Measurements from ENCODE around the gene IL1F10.
A peak's percentile ranks its signal among the peaks of the same experiment; 100 is the strongest.

The IL1F10 gene, protein sequence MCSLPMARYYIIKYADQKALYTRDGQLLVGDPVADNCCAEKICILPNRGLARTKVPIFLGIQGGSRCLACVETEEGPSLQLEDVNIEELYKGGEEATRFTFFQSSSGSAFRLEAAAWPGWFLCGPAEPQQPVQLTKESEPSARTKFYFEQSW

DNA sequence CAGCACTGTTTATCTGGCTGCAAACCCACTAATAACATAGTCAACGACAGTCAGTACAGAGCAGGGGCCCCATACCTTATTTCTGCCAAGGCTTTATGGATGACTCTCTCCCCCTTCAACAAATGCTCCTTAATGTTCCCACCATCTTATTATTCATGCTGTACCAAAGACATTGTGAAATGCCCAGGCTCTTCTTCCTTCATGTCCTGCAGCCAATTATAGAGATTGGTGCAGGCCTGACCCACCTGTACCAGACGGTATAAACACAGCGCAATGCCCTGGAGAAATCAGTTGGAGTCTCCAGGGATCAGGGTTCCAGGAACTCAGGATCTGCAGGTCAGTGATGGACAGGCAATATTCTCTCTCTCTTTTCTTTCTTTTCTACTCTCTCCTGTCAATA is at the start of gene IL1F10:
Gene IL1F10, plus strand, starts transcription at position 290 of the 400 bp plus-strand sequence. CDS start 4,769 bp downstream, outside the sequence.
- DNase-seq = no peak

DNA sequence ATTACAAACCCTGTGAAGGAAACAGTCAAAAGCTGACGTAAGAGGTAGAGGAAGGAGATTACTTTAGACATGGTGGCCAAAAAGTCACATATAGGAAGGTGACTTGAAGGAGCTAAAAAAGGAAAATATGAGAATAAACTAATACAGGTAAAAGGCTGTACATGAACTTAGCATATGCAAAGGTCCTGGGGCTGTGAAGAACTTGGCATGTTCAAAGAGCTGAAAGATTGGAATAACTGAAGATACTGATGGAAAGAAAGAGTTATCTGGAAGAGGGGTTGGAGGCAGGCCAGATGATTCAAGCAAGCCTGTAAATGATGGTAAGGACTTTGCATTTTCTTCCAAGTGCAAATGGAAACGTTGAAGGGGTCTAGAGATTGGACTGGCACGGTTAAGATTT is 49.3 kb upstream of the IL1F10 start:
- no peak for DNase-seq

DNA sequence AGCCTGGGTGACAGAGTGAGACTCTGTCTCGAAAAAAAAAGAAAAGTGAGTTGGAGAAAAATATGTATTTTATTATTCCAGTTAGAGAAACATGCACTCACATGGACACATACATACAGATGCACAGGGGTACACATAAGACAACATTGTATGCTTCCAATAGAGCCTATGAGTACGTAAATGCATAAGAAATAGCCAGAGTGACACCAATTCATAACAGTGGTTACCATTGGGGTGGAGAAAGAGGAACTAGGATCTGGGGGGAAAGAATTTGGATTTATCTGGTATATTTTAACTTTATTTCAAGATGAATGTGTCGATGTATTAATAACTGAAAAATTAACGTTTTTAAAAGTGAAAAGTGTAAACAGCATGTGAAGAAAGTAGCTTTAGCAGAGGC is 46.5 kb upstream of the IL1F10 start:
- DNase-seq = no peak

DNA sequence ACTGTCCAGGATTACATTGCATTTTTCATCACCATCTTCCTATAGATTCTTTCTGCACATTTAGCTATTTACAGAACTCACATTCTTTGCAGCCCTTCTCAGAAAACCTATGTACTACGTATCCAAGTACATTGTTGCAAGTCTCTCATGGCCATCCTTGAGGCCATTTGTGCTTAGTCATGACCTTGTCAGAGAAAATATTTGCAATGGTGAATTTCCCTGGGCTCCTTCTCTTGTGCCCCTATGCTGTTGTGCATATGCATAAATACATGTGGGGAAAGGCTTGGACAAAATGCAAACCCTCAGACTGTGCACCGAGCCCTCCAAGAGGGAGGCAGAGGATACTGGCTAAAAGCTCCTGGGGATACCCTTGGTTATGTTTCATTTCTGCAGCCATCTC is 43.0 kb upstream of the IL1F10 start:
- DNase-seq = no peak

DNA sequence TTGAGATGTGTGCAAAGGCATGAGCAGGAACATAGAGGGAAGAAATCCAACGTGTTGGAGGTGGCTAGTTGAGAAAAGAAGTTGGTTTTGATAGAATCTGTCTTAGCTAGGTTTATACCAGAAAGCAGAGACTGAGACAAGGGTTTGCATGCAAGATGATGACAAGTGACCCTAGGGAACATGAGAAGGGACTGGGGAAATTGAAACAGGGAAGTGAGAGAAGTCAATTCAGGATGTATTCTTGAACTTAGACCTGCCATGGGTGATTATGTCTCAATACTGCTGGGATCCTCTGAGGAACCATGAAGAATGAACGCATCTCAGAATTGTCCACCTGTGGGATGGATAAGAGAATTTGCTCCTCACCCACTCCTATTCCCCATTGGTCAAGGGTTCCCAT is 42.0 kb upstream of the IL1F10 start:
- DNase-seq = no peak

DNA sequence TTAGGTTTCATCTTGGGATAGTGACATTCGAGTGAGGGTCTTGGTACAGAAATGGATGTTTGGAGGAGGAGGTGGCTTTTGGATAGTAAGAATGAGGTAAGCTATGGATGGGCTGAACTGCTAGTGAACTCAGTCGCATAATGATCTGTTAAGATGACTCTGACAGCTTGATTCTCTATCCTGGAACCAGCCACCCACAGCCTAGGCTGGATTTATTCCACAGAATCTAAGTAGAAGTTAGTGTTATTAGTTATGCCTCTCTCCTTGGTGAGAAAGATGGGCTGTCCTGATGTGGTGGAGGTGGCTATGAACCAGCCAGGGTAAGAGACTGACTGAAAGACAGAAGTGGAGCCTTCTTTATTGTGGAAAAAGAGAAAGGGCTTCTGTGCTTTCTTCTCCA is 40.1 kb upstream of the IL1F10 start:
- no peak for DNase-seq

DNA sequence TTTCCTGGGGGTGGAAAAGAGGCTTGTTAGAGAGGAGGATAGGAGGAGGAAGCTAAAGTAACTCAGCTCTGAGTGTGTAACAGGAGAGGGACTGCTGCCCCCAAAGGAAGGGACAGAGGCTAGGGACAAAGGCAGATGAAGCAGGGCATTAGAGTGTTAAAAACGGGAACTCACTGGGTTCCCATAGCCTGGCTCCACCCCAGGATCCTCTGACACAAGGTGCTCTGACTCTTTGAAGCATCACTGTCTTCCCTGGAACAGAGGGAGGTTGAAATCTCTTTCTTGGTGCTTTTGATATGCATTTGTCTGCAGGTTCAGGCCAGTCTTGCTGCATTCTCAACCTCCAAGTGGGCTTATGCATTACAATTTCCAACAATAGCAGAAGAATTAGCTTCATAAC is 39.7 kb upstream of the IL1F10 start:
- no peak for DNase-seq

DNA sequence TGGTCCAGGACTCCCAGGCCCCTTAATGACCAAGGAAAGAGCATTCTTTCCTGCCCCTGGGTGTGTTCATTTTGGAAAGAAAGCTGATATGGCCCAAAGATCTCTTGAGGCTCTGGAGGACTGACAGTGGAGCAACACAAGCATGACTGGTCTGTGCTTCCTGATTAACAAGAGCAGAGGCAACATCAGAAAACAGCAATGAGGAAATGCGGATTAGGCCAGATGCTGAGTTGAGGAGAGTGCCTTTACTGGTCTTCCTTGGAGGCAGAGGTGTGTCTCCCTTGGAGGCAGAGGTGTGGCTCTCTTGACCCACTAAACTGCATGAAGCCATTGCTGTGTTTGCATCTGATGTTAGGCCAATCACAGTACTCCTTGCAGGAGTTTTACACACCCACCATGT is 35.0 kb upstream of the IL1F10 start:
- no peak for DNase-seq

DNA sequence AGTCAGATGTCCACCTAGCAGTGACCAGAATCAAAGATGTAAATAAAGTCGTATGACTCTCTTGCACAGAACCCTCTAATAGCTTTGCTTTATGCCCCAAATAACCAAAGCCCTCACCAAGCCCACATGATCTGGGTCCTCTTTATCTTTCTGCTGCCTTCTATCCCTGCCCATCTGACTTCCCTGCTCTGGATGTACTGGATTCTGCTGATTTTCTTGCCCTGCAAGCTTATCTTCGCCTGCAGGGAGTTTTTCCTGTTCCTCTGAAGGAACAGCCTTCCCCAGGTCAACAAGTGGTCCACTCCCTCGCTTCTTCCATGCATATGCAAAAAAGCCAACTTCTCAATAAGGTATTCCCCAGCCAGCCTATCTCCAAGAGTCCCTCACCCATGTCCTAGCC is 33.8 kb upstream of the IL1F10 start:
- DNase-seq = no peak

DNA sequence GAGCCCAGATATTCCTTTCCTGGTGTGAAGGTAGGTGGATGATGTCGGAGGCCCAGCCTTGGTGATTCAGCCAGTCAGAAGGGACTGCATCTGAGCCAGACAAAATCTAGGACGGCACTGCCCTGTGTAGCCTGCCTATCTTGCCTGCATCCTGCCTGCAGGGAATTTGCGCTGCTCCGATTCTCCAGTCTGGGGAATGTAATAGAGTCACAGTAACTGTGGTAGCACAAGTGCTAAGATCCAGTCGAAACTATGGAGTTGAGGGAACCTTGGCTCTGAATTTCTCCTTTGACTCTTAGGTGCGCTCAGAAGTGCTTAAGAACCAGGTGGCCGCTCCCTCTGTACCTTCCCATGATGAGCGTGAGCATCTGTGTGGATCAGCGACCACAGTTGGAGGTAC is 31.0 kb upstream of the IL1F10 start:
- no peak for DNase-seq

DNA sequence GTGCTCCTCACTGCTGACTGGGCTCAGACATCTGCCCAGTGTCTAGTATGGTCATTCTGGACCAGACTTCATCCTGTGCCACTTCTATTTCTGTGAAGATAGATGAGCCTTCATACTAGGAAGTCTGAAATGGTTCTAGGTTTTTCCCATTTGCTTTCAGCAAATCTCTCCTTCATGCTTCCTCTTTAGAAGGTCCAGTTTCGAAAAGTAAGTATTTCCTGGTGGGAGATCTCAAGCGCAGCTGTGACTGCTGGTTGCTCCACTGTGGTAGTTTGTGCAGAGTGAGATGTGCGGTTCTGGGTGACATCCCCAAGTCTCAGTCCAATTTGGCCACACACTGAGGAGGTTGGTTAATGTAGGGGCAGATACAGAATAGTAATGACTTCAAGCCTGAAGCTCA is 29.5 kb upstream of the IL1F10 start:
- DNase-seq = no peak

DNA sequence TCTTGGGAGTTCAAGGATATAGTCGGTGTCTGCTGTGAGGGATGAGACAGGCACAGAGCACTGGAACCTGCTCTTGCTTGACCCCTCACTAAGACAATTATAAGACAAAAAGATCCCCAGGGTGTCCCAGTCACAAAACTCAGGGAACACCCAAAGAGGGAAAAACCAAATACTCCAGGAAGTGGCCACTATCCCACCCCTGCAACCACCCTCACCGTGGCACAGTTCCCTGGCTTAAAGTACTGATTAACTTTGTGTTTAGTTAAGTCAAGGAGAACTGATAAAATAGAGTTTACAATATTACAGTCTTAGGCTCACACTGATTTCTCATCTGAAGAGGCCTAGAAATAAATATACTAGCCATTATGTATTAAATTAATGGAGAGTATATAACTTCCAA is 28.6 kb upstream of the IL1F10 start:
- no peak for DNase-seq

DNA sequence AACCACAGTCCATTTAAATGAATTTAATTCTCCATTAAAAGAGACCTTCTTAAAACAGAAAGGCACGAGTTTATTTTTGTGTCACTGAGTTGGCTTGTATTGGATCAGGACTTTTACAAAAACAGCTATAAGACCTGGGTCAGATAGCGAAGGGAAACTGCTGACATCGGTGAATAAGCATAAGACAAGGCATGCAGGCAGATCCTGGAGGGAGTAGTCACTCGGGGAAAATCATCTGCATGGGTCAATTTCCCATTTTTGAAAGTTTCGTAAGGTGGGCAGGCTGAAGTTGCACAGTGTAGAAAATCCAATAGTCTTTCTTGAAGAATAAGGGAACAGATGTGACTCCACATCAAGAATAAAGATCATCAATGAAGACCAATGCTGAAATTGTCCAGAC is 28.1 kb upstream of the IL1F10 start:
- no peak for DNase-seq

DNA sequence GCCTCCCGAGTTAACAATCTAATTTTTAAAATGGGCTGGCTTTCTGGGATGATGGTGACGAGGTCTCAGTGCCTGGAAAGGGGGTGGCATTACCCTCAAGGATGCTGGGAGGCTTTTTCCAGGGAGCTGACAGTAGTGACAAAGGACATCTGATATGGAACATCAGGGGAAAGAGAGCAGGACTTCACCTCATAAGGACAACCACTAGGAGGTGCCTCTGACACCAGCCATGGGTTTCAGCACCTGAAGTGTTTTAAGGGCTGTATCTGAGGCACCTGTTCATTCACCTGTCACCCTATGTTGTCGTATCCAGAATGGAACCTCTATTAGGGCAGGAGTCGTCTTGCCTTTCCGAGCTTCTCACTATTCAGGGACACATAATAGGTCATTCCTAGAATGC is 25.9 kb upstream of the IL1F10 start:
- DNase-seq = peak; percentile 3 to 11

DNA sequence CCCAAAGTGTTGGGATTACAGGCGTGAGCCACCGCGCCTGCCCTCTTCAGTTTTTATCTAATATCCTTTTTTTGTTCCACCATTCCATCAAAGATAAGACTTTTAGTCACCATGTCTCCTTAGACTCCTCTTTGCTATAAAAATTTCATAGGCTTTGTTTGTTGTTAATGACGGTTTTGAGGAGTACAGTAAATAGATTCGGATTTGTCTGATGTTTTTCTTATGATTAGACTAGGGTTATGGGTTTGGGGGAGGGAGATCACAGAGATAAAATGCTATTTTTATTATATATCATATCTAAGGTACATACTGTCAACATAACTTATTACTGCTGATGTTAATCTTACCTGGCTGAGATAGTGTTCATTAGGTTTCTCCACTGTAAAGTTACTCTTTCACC is 21.3 kb upstream of the IL1F10 start:
- no peak for DNase-seq

DNA sequence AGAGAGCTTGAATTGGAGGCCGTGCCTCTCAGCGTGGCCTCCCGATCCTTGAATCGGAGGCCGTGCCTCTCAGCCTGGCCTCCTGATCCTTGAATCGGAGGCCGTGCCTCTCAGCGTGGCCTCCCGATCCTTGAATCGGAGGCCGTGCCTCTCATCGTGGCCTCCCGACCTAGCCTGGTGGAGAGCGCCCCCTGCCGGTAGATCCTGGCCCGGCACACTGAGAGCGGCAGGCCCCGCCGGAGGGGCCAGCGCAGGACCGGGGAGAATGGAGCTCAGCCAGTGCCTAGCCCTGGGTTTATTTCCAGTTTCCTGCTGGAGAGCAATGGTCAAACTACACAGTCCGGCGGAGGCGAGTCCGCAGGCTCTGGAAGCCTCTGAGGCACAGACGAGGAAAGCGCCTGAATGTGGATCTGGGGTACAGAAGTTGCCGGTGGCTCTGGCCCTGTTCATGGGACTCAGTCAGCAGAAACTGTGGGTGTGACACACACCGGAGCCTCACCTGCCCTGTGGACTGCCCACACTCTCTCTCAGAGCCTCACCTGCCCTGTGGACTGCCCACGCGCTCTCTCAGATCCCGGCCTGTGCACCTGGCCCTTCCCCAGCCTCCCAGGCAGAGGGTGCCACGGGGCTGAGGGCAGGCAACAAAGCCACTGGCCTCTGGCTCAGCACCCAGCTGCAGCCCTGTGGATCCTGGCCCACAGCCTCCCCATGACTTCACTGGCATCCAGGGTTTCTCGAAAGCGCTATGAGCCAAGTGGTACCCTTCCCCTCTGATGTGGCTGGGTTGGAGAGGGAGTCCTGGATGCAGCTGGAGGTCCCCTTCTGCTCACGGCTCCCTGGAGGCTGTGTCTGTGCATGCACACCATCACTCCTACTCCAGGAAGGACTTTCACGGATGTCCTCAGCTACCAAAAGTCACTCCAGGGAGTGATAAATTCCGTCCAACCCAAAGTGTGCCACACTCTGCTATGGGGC is 16.6 kb upstream of the IL1F10 start:
- DNase-seq = no peak

DNA sequence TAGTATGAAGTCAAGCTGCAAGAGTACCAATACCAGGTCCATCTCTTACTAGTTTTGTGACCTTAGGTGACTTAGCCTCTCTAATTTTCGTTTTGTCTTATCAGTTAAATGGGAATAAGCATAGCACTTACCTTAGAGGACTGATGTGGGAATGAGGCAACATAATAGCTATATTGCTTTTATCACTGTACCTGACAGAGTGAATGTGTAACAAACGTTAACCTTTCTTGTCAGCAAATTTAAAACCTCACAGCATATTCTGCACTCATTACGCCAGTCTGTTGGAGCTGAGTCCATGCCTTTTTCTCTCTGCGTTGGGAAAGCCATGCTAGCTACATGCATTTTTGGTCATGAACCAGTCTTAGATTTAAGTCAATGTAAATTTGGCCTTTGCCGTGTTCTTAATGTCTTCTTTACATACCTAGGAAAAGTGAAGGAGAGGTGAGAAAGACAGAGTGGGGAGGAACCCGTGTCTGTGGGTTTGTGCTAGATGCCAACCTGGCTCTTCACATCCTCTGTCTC is 15.3 kb upstream of the IL1F10 start, which contains the start of gene IL36B:
Gene IL36B, minus strand, starts transcription at position 472 of the 522 bp plus-strand sequence.
- DNase-seq = no peak

DNA sequence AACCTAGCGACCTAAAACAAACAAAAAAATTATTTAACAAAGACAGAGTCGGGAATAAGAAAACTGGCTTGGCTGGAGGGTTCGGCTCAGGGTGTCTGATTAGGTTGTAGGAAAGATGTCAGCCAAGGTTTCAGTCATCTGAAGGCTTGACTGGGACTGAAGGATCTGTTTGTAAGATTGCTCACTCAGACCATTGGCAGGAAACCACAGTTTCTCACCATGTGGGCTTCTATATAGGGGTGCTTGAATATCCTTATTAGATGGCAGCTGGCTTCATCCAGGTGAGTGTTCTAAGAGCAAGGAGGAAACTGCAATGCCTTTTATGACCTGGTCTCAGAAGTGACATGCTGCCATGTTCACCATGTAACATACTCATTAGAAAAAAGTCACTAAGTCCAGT is 14.1 kb upstream of the IL1F10 start:
- DNase-seq = no peak

DNA sequence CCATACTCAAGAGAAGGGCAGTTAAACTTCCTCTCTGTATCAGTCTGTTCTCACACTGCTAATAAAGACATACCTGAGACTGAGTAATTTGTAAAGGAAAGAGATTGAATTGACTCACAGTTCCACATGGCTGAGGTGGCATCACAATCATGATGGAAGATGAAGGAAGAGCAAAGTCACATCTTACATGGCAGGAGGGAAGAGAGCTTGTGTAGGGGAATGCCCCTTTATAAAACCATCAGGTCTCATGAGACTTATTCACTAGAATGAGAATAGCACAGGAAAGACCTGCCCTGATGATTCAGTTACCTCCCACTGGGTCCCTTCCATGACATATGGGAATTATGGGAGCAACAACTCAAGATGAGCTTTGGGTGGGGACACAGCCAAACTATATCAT is 13.7 kb upstream of the IL1F10 start:
- DNase-seq = no peak

DNA sequence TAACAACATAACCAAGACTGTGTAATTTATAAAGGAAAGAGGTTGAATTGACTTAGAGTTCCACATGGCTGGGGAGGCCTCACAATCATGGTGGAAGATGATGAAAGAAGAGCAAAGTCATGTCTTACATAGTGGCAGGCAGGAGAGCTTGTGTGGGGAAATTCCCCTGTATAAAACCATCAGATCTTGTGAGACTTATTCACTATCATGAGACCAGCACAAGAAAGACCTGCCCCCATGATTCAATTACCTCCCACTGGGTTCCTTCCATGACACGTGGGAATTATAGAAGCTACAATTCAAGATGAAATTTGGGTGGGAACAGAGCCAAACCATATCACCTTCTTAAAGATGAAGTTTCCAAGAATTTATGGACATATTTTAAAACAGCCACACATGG is 11.2 kb upstream of the IL1F10 start:
- DNase-seq = no peak

DNA sequence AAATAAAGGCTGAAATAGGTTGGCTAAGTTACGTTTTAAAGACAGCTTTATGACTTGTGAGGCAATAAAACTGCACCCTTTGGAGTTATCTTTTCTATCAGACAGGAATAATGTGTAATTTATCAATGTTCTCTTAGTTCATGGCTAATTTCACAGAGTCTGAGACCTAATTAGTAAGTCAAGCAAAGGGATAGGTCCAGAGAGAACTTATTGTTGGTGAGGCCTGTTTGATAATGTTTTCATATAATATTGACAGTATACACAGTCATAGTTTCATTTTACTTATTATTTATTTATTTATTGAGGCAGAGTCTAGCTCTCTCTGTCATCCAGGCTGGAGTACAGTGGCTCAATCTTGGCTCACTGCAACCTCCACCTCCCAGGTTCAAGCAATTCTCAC is 10.7 kb upstream of the IL1F10 start:
- no peak for DNase-seq

DNA sequence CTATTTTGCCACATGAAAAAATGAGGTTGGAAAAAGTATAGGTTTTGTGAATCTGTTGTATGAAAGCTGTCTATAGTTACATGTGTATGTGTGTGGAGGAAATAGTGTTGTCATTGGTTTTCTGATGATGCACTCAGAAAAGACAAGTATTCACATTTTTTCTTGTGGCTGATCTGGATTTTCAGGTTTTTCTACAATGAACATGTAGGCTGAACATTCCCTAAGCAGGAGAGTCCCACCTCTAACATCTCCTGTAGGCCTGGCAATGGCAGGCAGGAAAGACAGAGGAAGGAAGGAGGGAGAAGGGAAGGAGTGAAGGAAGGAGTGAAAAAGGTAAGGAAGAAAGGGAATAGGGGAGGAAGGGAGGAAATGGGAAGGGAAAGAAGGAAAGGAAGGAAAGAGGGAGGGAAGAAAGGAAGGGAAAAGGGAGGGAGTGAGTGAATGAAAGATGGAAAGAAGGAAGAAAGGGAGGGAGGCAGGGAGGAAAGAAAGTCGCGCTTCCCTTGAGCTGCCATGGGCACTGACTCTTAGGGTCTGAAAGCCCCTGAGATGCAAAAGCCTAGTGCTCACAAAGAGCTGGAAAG is 9.3 kb upstream of the IL1F10 start:
- no peak for DNase-seq

DNA sequence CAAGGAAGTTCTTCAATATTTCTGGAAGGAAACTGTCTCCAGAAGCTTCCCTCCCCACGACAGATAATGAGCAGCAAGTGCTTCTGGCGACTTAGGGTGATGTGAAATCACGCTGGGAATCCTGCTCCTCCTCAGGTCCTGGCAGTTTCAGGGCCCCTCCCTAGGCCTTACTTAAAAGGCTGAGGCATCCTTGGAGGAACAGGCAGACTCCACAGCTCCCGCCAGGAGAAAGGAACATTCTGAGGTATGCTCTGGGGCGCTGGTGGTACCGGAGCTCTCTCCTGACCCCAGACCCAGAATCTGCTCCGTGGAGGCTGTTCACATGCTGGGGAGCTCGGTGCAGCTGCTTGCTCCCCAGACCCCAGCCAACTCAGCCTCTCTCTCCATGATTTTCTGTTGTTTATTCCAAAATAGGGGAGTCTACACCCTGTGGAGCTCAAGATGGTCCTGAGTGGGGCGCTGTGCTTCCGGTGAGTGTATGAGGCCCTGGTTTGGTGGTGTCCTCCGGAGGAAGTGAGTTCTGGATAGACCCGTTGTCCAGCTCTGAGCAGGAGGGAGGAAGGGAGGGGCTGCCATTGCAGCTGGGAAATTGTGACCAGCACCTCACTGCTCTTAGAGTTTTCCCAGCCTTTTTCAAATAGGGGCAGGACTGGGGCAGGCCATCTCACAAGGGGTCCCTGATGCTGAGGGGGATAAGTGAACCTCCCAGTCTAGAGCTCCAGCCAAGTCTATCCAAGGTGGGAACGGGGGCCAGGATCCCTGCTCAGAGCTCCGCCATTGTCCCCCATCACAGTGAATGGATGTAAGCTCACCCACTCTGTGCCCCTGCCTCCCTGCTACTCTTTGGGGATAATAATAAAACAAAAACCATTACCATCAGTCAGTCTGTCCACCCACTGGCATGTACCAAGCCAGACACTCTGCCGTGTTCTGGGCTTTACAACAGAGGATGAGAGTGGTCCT is 8.5 kb upstream of the IL1F10 start, which contains the start of gene IL36RN:
Gene IL36RN, plus strand, starts transcription at position 201 of the 963 bp plus-strand sequence. Its CDS starts 241 bp downstream, at position 442.
- DNase-seq = no peak

Data from NCI-H526 (cell line).